Spleen (tissue), 11 donors: ENCODE measurements around the gene ALS2. TPM values are rescaled to one million over a fixed set of nuclear protein-coding genes. Genes with fewer than 3 reads are reported as not detected.

Source experiments
- DNase-seq: peaks from one replicate; pipeline ENCODE4 v3.0.0-alpha.2; 2020
- H3K27ac ChIP-seq, 8 donors: fragments of 200-600 bp; sonication (generic) in 7 of 8; 1 replicate in 4 of 8; 2 replicates in 4 of 8; pipeline versions ENCODE4 v1.5.0 to v1.8.0; 2016 to 2021; ENCODE audit warnings: inconsistent platforms in 4 of 8, mild to moderate bottlenecking in 4 of 8, moderate library complexity in 1 of 8
- H3K27me3 ChIP-seq, 7 donors: fragments of 200-600 bp; sonication (generic) in 6 of 7; replicated peaks in 1 of 7; 1 replicate in 4 of 7; 2 replicates in 3 of 7; pipeline versions ENCODE4 v1.5.0 to v1.8.0; 2016 to 2021; ENCODE audit warnings: inconsistent platforms in 3 of 7, mild to moderate bottlenecking in 1 of 7
- H3K36me3 ChIP-seq, 6 donors: fragments of 200-600 bp; sonication (generic) in 5 of 6; 1 replicate in 4 of 6; 2 replicates in 2 of 6; pipeline versions ENCODE4 v1.5.0 to v1.8.0; 2016 to 2021; ENCODE audit warnings: inconsistent platforms in 2 of 6
- H3K4me1 ChIP-seq, 6 donors: fragments of 200-600 bp; sonication (generic) in 5 of 6; 1 replicate in 3 of 6; 2 replicates in 3 of 6; pipeline versions ENCODE4 v1.5.0 to v1.8.0; 2016 to 2021; ENCODE audit warnings: inconsistent platforms in 3 of 6
- H3K4me3 ChIP-seq, 8 donors: fragments of 200-600 bp; sonication (generic) in 7 of 8; 1 replicate in 4 of 8; 2 replicates in 4 of 8; pipeline versions ENCODE4 v1.5.0 to v1.8.0; 2016 to 2021; ENCODE audit warnings: inconsistent platforms in 4 of 8, mild to moderate bottlenecking in 4 of 8, moderate library complexity in 2 of 8
- H3K9me3 ChIP-seq, 8 donors: fragments of 200-600 bp; sonication (generic) in 7 of 8; 1 replicate in 4 of 8; 2 replicates in 4 of 8; pipeline versions ENCODE4 v1.5.0 to v1.8.0; 2016 to 2021; ENCODE audit warnings: inconsistent platforms in 4 of 8
- POLR2A ChIP-seq, 3 donors: fragments of 450-650 bp; IDR thresholded peaks; one replicate each; pipeline ENCODE4 v1.5.1; 2017; ENCODE audit warnings: antibody characterized with exemption in 3 of 3, mild to moderate bottlenecking in 1 of 3
- POLR2AphosphoS5 ChIP-seq, 3 donors: sonication (generic); formaldehyde crosslinking; IDR thresholded peaks; one replicate each; pipeline ENCODE4 v1.5.1; 2017; ENCODE audit warnings: antibody characterized with exemption in 3 of 3
- WGBS, 5 donors: extraction: QIAGEN DNeasy Blood & Tissue Kit in 3 of 5; methylation state at CpG; one replicate each; pipeline versions ENCODE4 v1.1.5 to v1.1.7; 2013 to 2018; 5-methylcytosine and 5-hydroxymethylcytosine counted together
- intact Hi-C: fragments of 100-400 bp; cut with DNase I; formaldehyde crosslinking; loops from one replicate; pipeline ENCODE4 v1.15.0; 2023; ENCODE audit warnings: low total_unique reads
- polyA plus RNA-seq, 3 donors: library from polyadenylated mRNA; stranded (reverse); fragments of 200-250 nt; gene quantifications; one replicate each; pipeline ENCODE4 v1.2.1, GENCODE V29; 2013
- total RNA-seq, 7 donors: library from RNA; depleted of rRNA in 3 of 7; stranded (reverse); fragments of >200 nt in 3 of 7; fragmentation: NEBNext Ultra II Directional in 4 of 7; extraction: Animal tissue kit (Norgen Biotek cat#: 25700) in 4 of 7; gene quantifications; one replicate each; pipeline versions ENCODE4 v1.1.0 to v1.2.1, GENCODE V29; 2016 to 2021
- TF ChIP-seq, protein P1 (sequence below), 11 experiments: fragments of 200-600 bp in 7 of 11; fragments of 450-650 bp in 4 of 11; sonication (generic) in 4 of 11; IDR thresholded peaks in 8 of 11; conservative IDR thresholded peaks in 3 of 11; 1 replicate in 7 of 11; 2 replicates in 4 of 11; pipeline versions ENCODE4 v1.4.0 to v1.8.0; 2016 to 2021; ENCODE audit warnings: antibody characterized with exemption in 11 of 11, inconsistent platforms in 4 of 11, mild to moderate bottlenecking in 1 of 11
- donor health status: healthy with polysubstance abuse.
- donor health status: DM: no; HTN: no; CAD: no; lungs with moderate emphysema.
- donor health status: DM: no; HTN: no; CAD: no.
- donor health status: Bipolar disorder and iron deficiency.
- donor health status: healthy.
- donor health status: DM: no; HTN: no; CAD: no.
- donor health status: DM: yes; HTN: yes; CAD: no.

Gene ALS2
- total and polyA plus RNA-seq, 10 donors = 2.7 to 32.7 (median 16.0) TPM

DNA sequence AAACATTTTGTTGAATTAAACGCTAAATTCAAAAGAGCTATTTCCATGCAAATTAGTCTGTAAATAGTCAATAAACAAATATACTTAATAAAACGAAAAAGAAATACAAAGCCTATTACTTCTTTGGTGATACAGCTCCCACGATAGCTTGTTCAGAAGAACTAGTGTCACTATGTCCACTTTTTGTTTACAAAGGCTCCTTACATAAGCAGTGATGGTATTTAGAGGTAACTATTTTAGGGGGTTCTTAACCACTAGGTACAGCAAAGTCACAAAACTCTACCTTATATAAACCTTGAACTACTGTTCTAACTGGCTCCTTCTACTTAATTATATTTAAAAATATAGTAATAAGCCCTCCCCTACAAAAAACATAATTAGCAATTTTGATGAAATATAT is 21.9 kb downstream of the ALS2 start:
- Histone ChIP-seq H3K36me3 (peaks cover 0 to 74% (median 27%) of the 10 kb centered on the region in 6 donors), H3K4me3 (no peak overlapping the region), H3K27ac (no peak overlapping the region), H3K27me3 (no peaks in the 10 kb centered on the region), H3K9me3 (no peaks in the 10 kb centered on the region), H3K4me1 (no peaks in the 10 kb centered on the region)
- DNase-seq = no peak
- intact Hi-C loops = no loop called here
- TF ChIP-seq, protein P1, sequence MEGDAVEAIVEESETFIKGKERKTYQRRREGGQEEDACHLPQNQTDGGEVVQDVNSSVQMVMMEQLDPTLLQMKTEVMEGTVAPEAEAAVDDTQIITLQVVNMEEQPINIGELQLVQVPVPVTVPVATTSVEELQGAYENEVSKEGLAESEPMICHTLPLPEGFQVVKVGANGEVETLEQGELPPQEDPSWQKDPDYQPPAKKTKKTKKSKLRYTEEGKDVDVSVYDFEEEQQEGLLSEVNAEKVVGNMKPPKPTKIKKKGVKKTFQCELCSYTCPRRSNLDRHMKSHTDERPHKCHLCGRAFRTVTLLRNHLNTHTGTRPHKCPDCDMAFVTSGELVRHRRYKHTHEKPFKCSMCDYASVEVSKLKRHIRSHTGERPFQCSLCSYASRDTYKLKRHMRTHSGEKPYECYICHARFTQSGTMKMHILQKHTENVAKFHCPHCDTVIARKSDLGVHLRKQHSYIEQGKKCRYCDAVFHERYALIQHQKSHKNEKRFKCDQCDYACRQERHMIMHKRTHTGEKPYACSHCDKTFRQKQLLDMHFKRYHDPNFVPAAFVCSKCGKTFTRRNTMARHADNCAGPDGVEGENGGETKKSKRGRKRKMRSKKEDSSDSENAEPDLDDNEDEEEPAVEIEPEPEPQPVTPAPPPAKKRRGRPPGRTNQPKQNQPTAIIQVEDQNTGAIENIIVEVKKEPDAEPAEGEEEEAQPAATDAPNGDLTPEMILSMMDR (IDR thresholded peaks at IDR 0.05 in 8 of 11, conservative IDR thresholded peaks at IDR 0.05 in 3 of 11) = no peak
- no peak for TF ChIP-seq POLR2A (IDR thresholded peaks at IDR 0.05)
- TF ChIP-seq POLR2AphosphoS5 (IDR thresholded peaks at IDR 0.05) = no peak
- 88 to 93% (median 91%) methylated on average over 3 of the region's 3 CpGs for WGBS, 5 donors

GRCh38 chr2:201758234-201758633 is 22.5 kb downstream of the ALS2 start:
- TF ChIP-seq, protein P1 (IDR thresholded peaks at IDR 0.05 in 8 of 11, conservative IDR thresholded peaks at IDR 0.05 in 3 of 11) = no peak
- no peak for TF ChIP-seq POLR2AphosphoS5 (IDR thresholded peaks at IDR 0.05)
- TF ChIP-seq POLR2A (IDR thresholded peaks at IDR 0.05) = no peak
- DNase-seq = no peak
- Histone ChIP-seq H3K27me3 (no peaks in the 10 kb centered on the region), H3K9me3 (no peaks in the 10 kb centered on the region), H3K4me1 (no peaks in the 10 kb centered on the region), H3K36me3 (peaks cover 0 to 73% (median 27%) of the 10 kb centered on the region in 6 donors), H3K27ac (no peak overlapping the region), H3K4me3 (no peak overlapping the region)
- 0 to 49% (median 0%) methylated on average over 1 of the region's 1 CpG for WGBS, 5 donors
- intact Hi-C loops = no loop called here

- Histone ChIP-seq H3K4me1 (no peaks in the 10 kb centered on the region), H3K27ac (no peak overlapping the region), H3K36me3 (peaks cover 0 to 58% (median 10%) of the 10 kb centered on the region in 6 donors), H3K9me3 (no peaks in the 10 kb centered on the region), H3K27me3 (no peaks in the 10 kb centered on the region), H3K4me3 (no peak overlapping the region)
- 90 to 99% (median 95%) methylated on average over 6 of the region's 6 CpGs for WGBS, 5 donors
- TF ChIP-seq POLR2A (IDR thresholded peaks at IDR 0.05) (no peak), POLR2AphosphoS5 (IDR thresholded peaks at IDR 0.05) (no peak)
- intact Hi-C loops = no loop called here
- DNase-seq = no peak
These were observed 25.9 kb downstream of the ALS2 start for GRCh38 chr2:201754717-201755415.

- Histone ChIP-seq H3K4me3 (no peak overlapping the region), H3K36me3 (peaks cover 0 to 60% (median 10%) of the 10 kb centered on the region in 6 donors), H3K27me3 (no peaks in the 10 kb centered on the region), H3K4me1 (no peaks in the 10 kb centered on the region), H3K9me3 (no peaks in the 10 kb centered on the region), H3K27ac (no peak overlapping the region)
- no peak for DNase-seq
- WGBS, 5 donors = 78 to 89% (median 79%) methylated on average over 5 of the region's 5 CpGs
- intact Hi-C loops = no loop called here
- no peak for TF ChIP-seq POLR2A (IDR thresholded peaks at IDR 0.05)
- TF ChIP-seq, protein P1 (IDR thresholded peaks at IDR 0.05 in 8 of 11, conservative IDR thresholded peaks at IDR 0.05 in 3 of 11) = no peak
- no peak for TF ChIP-seq POLR2AphosphoS5 (IDR thresholded peaks at IDR 0.05)
These were observed 29.2 kb downstream of the ALS2 start for GRCh38 chr2:201751566-201751965.
